A673 (cell line): ENCODE measurements around the gene CLEC7A.

Source experiments
- CTCF ChIP-seq: fragments of 300-800, 200-600 bp; sonication (generic); conservative IDR thresholded peaks from 2 replicates; pipeline ENCODE4 v1.5.1; 2017; ENCODE audit warnings: low read depth, mild to moderate bottlenecking, antibody characterized with exemption, low read length, moderate library complexity, mixed read lengths
- EZH2 ChIP-seq: fragments of 200-600 bp; sonication (generic); IDR thresholded peaks from 2 replicates; pipeline ENCODE4 v1.6.1; 2017; ENCODE audit warnings: borderline replicate concordance, low read depth, mild to moderate bottlenecking, mixed read lengths, antibody characterized with exemption, low read length; ENCODE audit not compliant: poor library complexity, severe bottlenecking

GRCh38 chr12:10113920-10114319 lies 16.1 kb downstream of the CLEC7A start:
- TF ChIP-seq CTCF, result no peak
- no peak for TF ChIP-seq EZH2
